Measurements from ENCODE around the gene GPC5. TPM values are rescaled to one million over a fixed set of nuclear protein-coding genes. Genes with fewer than 3 reads are reported as not detected.

The GPC5 gene
- total and polyA plus RNA-seq, 2 of the 8 experiments (the other 6 are each of a cell fraction or from before 2014, with no cell fraction given) = 0.20 to 0.39 TPM

- TF ChIP-seq, protein P1, sequence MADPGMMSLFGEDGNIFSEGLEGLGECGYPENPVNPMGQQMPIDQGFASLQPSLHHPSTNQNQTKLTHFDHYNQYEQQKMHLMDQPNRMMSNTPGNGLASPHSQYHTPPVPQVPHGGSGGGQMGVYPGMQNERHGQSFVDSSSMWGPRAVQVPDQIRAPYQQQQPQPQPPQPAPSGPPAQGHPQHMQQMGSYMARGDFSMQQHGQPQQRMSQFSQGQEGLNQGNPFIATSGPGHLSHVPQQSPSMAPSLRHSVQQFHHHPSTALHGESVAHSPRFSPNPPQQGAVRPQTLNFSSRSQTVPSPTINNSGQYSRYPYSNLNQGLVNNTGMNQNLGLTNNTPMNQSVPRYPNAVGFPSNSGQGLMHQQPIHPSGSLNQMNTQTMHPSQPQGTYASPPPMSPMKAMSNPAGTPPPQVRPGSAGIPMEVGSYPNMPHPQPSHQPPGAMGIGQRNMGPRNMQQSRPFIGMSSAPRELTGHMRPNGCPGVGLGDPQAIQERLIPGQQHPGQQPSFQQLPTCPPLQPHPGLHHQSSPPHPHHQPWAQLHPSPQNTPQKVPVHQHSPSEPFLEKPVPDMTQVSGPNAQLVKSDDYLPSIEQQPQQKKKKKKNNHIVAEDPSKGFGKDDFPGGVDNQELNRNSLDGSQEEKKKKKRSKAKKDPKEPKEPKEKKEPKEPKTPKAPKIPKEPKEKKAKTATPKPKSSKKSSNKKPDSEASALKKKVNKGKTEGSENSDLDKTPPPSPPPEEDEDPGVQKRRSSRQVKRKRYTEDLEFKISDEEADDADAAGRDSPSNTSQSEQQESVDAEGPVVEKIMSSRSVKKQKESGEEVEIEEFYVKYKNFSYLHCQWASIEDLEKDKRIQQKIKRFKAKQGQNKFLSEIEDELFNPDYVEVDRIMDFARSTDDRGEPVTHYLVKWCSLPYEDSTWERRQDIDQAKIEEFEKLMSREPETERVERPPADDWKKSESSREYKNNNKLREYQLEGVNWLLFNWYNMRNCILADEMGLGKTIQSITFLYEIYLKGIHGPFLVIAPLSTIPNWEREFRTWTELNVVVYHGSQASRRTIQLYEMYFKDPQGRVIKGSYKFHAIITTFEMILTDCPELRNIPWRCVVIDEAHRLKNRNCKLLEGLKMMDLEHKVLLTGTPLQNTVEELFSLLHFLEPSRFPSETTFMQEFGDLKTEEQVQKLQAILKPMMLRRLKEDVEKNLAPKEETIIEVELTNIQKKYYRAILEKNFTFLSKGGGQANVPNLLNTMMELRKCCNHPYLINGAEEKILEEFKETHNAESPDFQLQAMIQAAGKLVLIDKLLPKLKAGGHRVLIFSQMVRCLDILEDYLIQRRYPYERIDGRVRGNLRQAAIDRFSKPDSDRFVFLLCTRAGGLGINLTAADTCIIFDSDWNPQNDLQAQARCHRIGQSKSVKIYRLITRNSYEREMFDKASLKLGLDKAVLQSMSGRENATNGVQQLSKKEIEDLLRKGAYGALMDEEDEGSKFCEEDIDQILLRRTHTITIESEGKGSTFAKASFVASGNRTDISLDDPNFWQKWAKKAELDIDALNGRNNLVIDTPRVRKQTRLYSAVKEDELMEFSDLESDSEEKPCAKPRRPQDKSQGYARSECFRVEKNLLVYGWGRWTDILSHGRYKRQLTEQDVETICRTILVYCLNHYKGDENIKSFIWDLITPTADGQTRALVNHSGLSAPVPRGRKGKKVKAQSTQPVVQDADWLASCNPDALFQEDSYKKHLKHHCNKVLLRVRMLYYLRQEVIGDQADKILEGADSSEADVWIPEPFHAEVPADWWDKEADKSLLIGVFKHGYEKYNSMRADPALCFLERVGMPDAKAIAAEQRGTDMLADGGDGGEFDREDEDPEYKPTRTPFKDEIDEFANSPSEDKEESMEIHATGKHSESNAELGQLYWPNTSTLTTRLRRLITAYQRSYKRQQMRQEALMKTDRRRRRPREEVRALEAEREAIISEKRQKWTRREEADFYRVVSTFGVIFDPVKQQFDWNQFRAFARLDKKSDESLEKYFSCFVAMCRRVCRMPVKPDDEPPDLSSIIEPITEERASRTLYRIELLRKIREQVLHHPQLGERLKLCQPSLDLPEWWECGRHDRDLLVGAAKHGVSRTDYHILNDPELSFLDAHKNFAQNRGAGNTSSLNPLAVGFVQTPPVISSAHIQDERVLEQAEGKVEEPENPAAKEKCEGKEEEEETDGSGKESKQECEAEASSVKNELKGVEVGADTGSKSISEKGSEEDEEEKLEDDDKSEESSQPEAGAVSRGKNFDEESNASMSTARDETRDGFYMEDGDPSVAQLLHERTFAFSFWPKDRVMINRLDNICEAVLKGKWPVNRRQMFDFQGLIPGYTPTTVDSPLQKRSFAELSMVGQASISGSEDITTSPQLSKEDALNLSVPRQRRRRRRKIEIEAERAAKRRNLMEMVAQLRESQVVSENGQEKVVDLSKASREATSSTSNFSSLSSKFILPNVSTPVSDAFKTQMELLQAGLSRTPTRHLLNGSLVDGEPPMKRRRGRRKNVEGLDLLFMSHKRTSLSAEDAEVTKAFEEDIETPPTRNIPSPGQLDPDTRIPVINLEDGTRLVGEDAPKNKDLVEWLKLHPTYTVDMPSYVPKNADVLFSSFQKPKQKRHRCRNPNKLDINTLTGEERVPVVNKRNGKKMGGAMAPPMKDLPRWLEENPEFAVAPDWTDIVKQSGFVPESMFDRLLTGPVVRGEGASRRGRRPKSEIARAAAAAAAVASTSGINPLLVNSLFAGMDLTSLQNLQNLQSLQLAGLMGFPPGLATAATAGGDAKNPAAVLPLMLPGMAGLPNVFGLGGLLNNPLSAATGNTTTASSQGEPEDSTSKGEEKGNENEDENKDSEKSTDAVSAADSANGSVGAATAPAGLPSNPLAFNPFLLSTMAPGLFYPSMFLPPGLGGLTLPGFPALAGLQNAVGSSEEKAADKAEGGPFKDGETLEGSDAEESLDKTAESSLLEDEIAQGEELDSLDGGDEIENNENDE (IDR thresholded peaks at IDR 0.05; ENCODE audit: insufficient replicate concordance, low read length) = no peak
- no peak for TF ChIP-seq KDM1A (IDR thresholded peaks at IDR 0.05; ENCODE audit: borderline replicate concordance, low read length)
These were observed 705.3 kb downstream of the GPC5 start (continued) for GRCh38 chr13:92103689-92104153.

All from H1 (cell line).